NT2/D1 (cell line): ENCODE results near the gene SLC52A1.

ENCODE experiments used
- SUZ12 ChIP-seq: IDR thresholded peaks from 2 replicates; pipeline ENCODE4 v1.6.1; 2011; ENCODE audit not compliant: insufficient read length, insufficient read depth; ENCODE audit errors: extremely low read depth
- YY1 ChIP-seq: IDR thresholded peaks from 2 replicates; pipeline ENCODE4 v1.6.1; 2011; ENCODE audit not compliant: insufficient read length, insufficient read depth
- ZNF274 ChIP-seq: IDR thresholded peaks from 2 replicates; pipeline ENCODE4 v1.6.1; 2011; ENCODE audit warnings: mild to moderate bottlenecking, low read depth, low read length

DNA sequence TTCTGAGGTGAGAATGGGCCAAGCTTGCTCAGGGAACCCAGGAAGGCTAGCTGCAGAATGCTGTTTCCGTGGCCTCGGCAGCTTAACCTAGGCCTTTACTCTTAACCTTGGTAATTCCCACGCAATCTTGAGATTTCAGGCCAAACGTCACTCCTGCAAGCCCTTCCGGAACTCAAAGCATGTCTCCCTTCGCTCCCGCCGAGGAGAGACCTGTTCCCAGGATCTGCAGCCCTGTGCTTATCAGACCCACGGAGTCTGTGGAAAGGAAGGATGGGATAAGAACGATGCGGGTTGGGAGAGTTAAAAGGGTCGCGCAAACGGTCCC, 42.5 kb upstream of the SLC52A1 start:
- TF ChIP-seq YY1: no peak
- TF ChIP-seq ZNF274: no peak
- no peak for TF ChIP-seq SUZ12
